Measurements from ENCODE around the gene CPTP.

GRCh38 chr1:1337793-1338147 is 13.2 kb downstream of the CPTP start:
- no peak for TF ChIP-seq CTCF (IDR thresholded peaks at IDR 0.05; ENCODE audit: low read length)
- TF ChIP-seq EZH2 (optimal IDR thresholded peaks at IDR 0.05; ENCODE audit: low read depth, low read length), result no peak
- TF ChIP-seq EZH2phosphoT487 (IDR thresholded peaks at IDR 0.05; ENCODE audit: low read length), result no peak

Data from MM.1S (cell line).